Gastrocnemius medialis (tissue), 4 donors: Measurements from ENCODE around the gene GFER. TPM values are rescaled to one million over a fixed set of nuclear protein-coding genes. Genes with fewer than 3 reads are reported as not detected.

ENCODE experiments used
- ATAC-seq, 2 donors: fragments of 150-250 bp; one replicate each; pipeline ENCODE4 v1.9.1; 2016
- DNase-seq, 2 donors: peaks; one replicate each; pipeline ENCODE4 v3.0.0-alpha.2; 2019
- H3K27ac ChIP-seq, 4 donors: fragments of 200-600 bp; sonication (generic); 1 replicate in 1 of 4; 2 replicates in 3 of 4; pipeline ENCODE4 v1.5.1; 2016 to 2018; ENCODE audit warnings: mild to moderate bottlenecking in 2 of 4, moderate library complexity in 1 of 4
- H3K27me3 ChIP-seq, 3 donors: fragments of 200-600 bp; sonication (generic) in 2 of 3; 1 replicate in 1 of 3; 2 replicates in 2 of 3; pipeline versions ENCODE4 v1.5.1 to v1.6.0; 2016 to 2019; ENCODE audit warnings: mild to moderate bottlenecking in 1 of 3, moderate library complexity in 1 of 3
- H3K36me3 ChIP-seq, 2 donors: fragments of 200-600 bp; sonication (generic) in 1 of 2; one replicate each; pipeline ENCODE4 v1.5.1; 2017 to 2018
- H3K4me1 ChIP-seq, 2 donors: fragments of 200-600 bp; sonication (generic) in 1 of 2; one replicate each; pipeline ENCODE4 v1.5.1; 2016 to 2017; ENCODE audit warnings: mild to moderate bottlenecking in 2 of 2
- H3K4me3 ChIP-seq, 4 donors: fragments of 200-600 bp; sonication (generic) in 3 of 4; 1 replicate in 1 of 4; 2 replicates in 3 of 4; pipeline ENCODE4 v1.5.1; 2016 to 2019; ENCODE audit warnings: mild to moderate bottlenecking in 2 of 4
- H3K9me3 ChIP-seq, 3 donors: fragments of 200-600 bp; sonication (generic) in 2 of 3; 1 replicate in 1 of 3; 2 replicates in 2 of 3; pipeline ENCODE4 v1.5.1; 2016 to 2019
- POLR2A ChIP-seq, 2 donors: fragments of 450-650 bp; IDR thresholded peaks; one replicate each; pipeline ENCODE4 v1.6.1; 2017; ENCODE audit warnings: antibody characterized with exemption in 2 of 2, mild to moderate bottlenecking in 2 of 2, moderate library complexity in 2 of 2
- in situ Hi-C, 4 donors: fragments of 200-750 bp; cut with MboI; loops; one replicate each; pipeline versions ENCODE4 v1.15.0 to v1.8.0; 2017; ENCODE audit warnings: low sequenced_read_pairs in 4 of 4
- intact Hi-C: fragments of 100-400 bp; cut with DNase I; formaldehyde crosslinking; loops from one replicate; pipeline ENCODE4 v1.15.1; 2023; ENCODE audit warnings: low total_unique reads
- total RNA-seq, 4 donors: library from RNA; depleted of rRNA; stranded (reverse); fragments of >200 nt; gene quantifications; one replicate each; pipeline versions ENCODE4 v1.1.0 to v1.2.3, GENCODE V29; 2016
- TF ChIP-seq, protein P1 (sequence below), 5 experiments: fragments of 450-650 bp in 3 of 5; fragments of 200-600 bp in 2 of 5; sonication (generic) in 2 of 5; IDR thresholded peaks in 4 of 5; conservative IDR thresholded peaks in 1 of 5; 1 replicate in 4 of 5; 2 replicates in 1 of 5; pipeline ENCODE4 v1.5.1; 2016 to 2019; ENCODE audit warnings: antibody characterized with exemption in 5 of 5, mild to moderate bottlenecking in 3 of 5, moderate library complexity in 3 of 5

The GFER gene
- total RNA-seq, 4 donors from 2014 or later: 16.3 to 27.0 (median 20.1) TPM

DNA sequence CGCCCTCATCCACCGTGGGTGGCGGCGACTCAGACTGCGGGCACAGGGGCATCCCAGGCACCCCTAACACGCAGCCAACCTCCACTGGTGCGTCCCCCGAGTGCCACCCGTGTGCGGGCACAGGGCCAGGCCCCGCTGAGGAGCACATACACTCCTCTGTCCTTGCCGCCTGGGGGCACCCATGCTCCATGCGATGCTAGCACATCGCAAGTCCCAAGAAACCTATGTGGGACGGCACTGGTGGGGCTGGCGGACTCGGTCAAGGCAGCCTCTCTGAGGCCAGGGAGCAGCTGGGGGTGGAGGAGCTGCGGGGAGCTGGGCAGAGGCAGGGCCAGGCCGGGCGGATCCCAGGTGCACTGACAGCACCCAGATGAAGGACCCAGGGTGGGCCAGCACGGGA is 21.7 kb downstream of the GFER start:
- TF ChIP-seq, protein P1, sequence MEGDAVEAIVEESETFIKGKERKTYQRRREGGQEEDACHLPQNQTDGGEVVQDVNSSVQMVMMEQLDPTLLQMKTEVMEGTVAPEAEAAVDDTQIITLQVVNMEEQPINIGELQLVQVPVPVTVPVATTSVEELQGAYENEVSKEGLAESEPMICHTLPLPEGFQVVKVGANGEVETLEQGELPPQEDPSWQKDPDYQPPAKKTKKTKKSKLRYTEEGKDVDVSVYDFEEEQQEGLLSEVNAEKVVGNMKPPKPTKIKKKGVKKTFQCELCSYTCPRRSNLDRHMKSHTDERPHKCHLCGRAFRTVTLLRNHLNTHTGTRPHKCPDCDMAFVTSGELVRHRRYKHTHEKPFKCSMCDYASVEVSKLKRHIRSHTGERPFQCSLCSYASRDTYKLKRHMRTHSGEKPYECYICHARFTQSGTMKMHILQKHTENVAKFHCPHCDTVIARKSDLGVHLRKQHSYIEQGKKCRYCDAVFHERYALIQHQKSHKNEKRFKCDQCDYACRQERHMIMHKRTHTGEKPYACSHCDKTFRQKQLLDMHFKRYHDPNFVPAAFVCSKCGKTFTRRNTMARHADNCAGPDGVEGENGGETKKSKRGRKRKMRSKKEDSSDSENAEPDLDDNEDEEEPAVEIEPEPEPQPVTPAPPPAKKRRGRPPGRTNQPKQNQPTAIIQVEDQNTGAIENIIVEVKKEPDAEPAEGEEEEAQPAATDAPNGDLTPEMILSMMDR (IDR thresholded peaks at IDR 0.05 in 4 of 5, conservative IDR thresholded peaks at IDR 0.05 in 1 of 5): no peak
- H3K4me1 ChIP-seq: peaks cover 52 to 64% of the 10 kb centered on the region in 2 donors

DNA sequence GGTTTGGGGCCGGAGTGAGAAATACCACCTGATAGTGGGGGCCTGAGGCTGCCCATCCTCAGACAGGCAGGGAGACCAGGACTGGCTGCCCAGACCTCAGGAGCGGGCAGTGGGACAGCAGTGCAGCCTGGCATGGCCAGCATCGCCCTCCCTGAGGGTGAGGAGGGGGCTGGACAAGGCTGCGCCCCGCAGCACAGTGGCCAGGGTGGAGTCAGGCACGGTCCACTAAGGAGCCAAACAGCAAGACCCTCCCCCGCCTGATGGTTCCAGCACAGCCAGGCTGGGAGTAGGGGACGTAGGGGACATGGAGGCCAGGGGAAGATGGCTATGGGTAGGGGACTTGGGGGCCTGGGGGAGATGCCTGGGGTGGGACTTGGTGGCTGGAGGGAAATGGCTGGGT is 22.3 kb downstream of the GFER start:
- Histone ChIP-seq H3K4me1 (peaks cover 52 to 64% of the 10 kb centered on the region in 2 donors), H3K27me3 (no peaks in the 10 kb centered on the region), H3K4me3 (no peak overlapping the region), H3K36me3 (peaks cover 0 to 20% of the 10 kb centered on the region in 2 donors), H3K9me3 (no peaks in the 10 kb centered on the region), H3K27ac (no peak overlapping the region)
- ATAC-seq (no peak), DNase-seq (no peak)
- no peak for TF ChIP-seq POLR2A (IDR thresholded peaks at IDR 0.05)
- TF ChIP-seq, protein P1 (IDR thresholded peaks at IDR 0.05 in 4 of 5, conservative IDR thresholded peaks at IDR 0.05 in 1 of 5): no peak
- intact Hi-C loops (loop anchor here (5.0 to 10.0 kb wide), 2 partner anchors 261 to 528 kb away; partner anchors contain the start of genes CEMP1, PDPK1 and RNPS1), in situ Hi-C loops (no loop called here)

More for the DNA sequence above, 21.7 kb downstream of the GFER start:
- H3K9me3 ChIP-seq: no peaks in the 10 kb centered on the region
- H3K36me3 ChIP-seq: peaks cover 0 to 26% of the 10 kb centered on the region in 2 donors
- no peak overlapping the region for H3K27ac ChIP-seq
- ATAC-seq (no peak), DNase-seq (no peak)
- no peaks in the 10 kb centered on the region for H3K27me3 ChIP-seq
- in situ Hi-C loops: no loop called here
- intact Hi-C loops: loop anchor here (5.0 to 10.0 kb wide), 2 partner anchors 262 to 529 kb away; partner anchors contain the start of genes CEMP1, PDPK1 and RNPS1
- H3K4me3 ChIP-seq: no peak overlapping the region

DNA sequence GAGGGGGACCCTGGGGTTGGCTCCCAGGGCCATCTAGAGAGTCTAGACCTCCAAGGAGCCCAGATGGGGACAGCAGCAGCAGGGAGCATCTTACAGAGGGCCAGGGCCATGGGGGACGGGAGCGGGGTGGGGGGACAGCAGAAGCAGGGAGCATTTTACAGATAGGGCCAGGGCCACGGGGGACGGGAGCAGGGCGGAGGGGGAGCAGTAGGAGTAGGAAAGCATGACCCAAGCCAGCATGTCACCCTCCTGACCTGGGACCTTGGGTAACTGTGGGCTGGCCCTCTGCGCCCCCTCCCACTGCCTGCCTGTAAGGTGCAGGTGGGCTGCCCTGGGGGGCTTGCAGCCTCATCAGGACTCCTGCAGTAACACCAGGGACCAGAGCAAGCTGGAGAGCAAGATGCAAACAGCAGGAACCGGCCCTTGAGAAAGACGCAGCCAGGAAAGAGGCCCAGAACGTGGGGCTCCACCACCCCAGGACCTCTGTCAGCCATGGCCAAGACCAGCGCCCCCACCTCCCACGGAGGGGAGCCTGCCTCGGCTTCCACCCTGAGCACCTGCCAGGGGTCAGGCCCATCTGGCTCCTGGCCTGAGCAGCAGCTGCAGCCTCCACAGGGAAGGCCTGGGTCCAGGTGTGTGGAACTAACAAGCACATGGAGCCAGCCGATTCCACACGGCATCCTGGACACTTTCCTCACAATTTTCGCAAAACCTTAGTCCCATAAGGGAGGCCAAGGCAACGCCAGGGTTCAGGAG is 23.3 kb downstream of the GFER start:
- in situ Hi-C loops: no loop called here
- TF ChIP-seq, protein P1 (IDR thresholded peaks at IDR 0.05 in 4 of 5, conservative IDR thresholded peaks at IDR 0.05 in 1 of 5): no peak
- intact Hi-C loops: loop anchor here (5.0 to 10.0 kb wide), 2 partner anchors 260 to 528 kb away; partner anchors contain the start of genes CEMP1, PDPK1 and RNPS1
- ATAC-seq (no peak), DNase-seq (no peak)
- H3K4me1 ChIP-seq: peaks cover 52 to 64% of the 10 kb centered on the region in 2 donors
- peaks cover 0 to 11% of the 10 kb centered on the region in 2 donors for H3K36me3 ChIP-seq
- no peaks in the 10 kb centered on the region for H3K9me3 ChIP-seq
- peak overlapping the region in 2 of 4 donors; percentile 38 to 78 for H3K4me3 ChIP-seq
- no peaks in the 10 kb centered on the region for H3K27me3 ChIP-seq
- H3K27ac ChIP-seq: peak overlapping the region in 1 of 4 donors; percentile 37

DNA sequence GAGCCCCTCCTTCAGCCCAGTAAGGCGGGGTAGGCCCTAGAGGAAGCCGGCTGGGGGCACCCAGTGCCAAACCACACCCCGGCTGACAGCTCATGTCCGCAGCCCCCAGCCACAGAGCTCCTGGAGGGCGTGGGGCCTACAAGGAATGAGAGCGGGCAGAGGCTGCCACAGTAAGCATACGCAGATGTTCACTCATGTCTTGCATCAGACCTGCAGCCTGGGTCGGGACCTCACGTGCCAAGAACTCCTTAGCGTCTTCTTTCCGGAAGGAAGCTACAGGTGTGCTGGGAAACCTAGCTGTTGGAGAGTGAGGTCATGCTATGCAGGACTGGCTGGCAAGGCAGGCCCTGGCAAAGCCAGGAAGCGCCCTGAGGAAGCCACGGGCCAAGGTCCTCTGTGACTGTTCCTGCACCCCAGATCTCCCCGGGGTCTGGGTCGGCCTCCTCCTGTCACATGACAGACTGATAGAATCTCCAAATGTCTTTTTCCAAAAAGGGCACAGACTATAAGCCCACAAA is 24.1 kb downstream of the GFER start:
- in situ Hi-C loops (no loop called here), intact Hi-C loops (loop anchor here (5.0 to 10.0 kb wide), 2 partner anchors 259 to 527 kb away; partner anchors contain the start of genes CEMP1, PDPK1 and RNPS1)
- DNase-seq (peak in 1 of 2 donors; percentile 45), ATAC-seq (no peak)
- peaks cover 52 to 64% of the 10 kb centered on the region in 2 donors for H3K4me1 ChIP-seq
- H3K4me3 ChIP-seq: peak overlapping the region in 3 of 4 donors; percentile 63 to 78 (median 76)
- no peaks in the 10 kb centered on the region for H3K27me3 ChIP-seq
- peak overlapping the region in 2 of 4 donors; percentile 76 to 99 for H3K27ac ChIP-seq
- H3K9me3 ChIP-seq: no peaks in the 10 kb centered on the region
- H3K36me3 ChIP-seq: peaks cover 0 to 3% of the 10 kb centered on the region in 2 donors
- TF ChIP-seq POLR2A (IDR thresholded peaks at IDR 0.05): no peak
- TF ChIP-seq, protein P1 (IDR thresholded peaks at IDR 0.05 in 4 of 5, conservative IDR thresholded peaks at IDR 0.05 in 1 of 5): no peak
